ENCODE results near the gene TPM3. TPM values are rescaled to one million over a fixed set of nuclear protein-coding genes. Genes with fewer than 3 reads are reported as not detected.

Gene TPM3
- total RNA-seq, 1 experiment from 2014 or later = 625 TPM

DNA sequence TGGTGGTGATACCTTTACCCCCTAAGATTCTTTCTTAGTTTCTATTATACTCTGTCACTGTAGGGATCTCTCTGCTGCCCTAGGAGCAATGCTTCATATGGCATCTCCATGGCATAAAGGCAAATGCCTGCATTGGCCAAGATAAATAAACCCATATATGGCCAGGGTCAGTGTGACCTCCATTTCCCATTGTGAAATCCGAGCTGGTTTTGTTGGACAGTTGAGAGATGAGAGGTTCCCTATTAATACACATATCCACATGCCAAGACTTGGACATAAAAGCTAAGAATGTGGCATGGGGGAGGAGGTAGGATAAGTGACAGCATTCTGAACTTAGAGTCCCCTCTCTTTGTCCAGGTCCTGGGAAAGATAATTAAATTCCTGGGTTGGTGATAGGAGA, 1.4 kb downstream of the TPM3 start:
- DNase-seq (ENCODE audit: unreplicated experiment) = peak; percentile 73
- H3K27ac Mint-ChIP-seq (ENCODE audit: low read depth, unreplicated experiment) = no peak overlapping the region
- TF ChIP-seq, protein P1, sequence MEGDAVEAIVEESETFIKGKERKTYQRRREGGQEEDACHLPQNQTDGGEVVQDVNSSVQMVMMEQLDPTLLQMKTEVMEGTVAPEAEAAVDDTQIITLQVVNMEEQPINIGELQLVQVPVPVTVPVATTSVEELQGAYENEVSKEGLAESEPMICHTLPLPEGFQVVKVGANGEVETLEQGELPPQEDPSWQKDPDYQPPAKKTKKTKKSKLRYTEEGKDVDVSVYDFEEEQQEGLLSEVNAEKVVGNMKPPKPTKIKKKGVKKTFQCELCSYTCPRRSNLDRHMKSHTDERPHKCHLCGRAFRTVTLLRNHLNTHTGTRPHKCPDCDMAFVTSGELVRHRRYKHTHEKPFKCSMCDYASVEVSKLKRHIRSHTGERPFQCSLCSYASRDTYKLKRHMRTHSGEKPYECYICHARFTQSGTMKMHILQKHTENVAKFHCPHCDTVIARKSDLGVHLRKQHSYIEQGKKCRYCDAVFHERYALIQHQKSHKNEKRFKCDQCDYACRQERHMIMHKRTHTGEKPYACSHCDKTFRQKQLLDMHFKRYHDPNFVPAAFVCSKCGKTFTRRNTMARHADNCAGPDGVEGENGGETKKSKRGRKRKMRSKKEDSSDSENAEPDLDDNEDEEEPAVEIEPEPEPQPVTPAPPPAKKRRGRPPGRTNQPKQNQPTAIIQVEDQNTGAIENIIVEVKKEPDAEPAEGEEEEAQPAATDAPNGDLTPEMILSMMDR (IDR thresholded peaks at IDR 0.05; ENCODE audit: unreplicated experiment) = no peak
- POLR2A ChIA-PET = interaction anchor here (1.0 to 2.8 kb wide), 4 partner anchors 8 to 81 kb away, joined by 3 to 13 read pairs (median 4); partner anchors contain the start of gene UBAP2L
- no peaks in the 10 kb centered on the region for H3K9me3 Mint-ChIP-seq (ENCODE audit: unreplicated experiment)
- CTCF ChIA-PET = interaction anchor here (0.7 to 1.4 kb wide), 5 partner anchors 9 to 144 kb away, joined by 3 to 6 read pairs (median 3); no protein-coding TSS in a partner anchor
- peaks cover 11% of the 10 kb centered on the region for H3K4me1 Mint-ChIP-seq (ENCODE audit: insufficient read depth, unreplicated experiment)
- peaks cover 23% of the 10 kb centered on the region for H3K27me3 Mint-ChIP-seq (ENCODE audit: insufficient read depth, unreplicated experiment)
- H3K36me3 Mint-ChIP-seq (ENCODE audit: insufficient read depth, unreplicated experiment) = no peaks in the 10 kb centered on the region
- intact Hi-C loops (cut with micrococcal nuclease) = no loop called here
- H3K4me3 Mint-ChIP-seq (ENCODE audit: unreplicated experiment) = no peak overlapping the region
- BruUV-seq (replicated peaks) = no TSS peak

DNA sequence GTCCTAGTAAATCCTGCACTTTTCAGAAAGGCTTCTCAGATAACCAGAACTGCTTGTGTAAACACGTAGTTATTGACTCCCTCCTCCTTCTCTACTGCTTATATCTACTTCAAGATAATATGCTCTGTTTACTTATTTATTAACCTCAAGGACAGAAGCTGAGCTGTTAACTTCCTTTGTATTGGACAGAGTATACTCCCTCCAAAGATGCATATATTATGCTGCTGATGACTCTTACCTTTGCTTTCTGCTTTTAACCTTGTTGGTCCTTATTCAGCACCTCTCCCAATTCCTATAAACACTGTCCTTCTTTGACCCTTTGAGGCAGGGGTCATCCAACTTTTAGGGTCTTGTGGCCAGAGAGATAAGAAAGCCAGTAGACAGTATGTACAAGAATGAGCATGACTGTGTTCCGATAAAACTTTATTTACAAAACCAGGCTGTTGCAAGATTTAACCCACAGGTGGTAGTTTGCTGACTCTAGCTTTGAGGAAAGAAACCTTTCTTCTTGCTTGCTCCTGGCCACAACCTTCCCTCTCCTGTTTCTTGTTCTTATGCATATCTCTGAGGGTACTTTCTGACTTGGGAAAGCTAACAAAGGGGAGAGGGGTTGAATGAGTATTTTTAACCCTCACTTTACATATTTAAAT, 4.9 kb downstream of the TPM3 start:
- H3K9me3 Mint-ChIP-seq (ENCODE audit: unreplicated experiment) = no peaks in the 10 kb centered on the region
- TF ChIP-seq, protein P1 (IDR thresholded peaks at IDR 0.05; ENCODE audit: unreplicated experiment) = no peak
- H3K4me1 Mint-ChIP-seq (ENCODE audit: insufficient read depth, unreplicated experiment) = no peaks in the 10 kb centered on the region
- BruUV-seq (replicated peaks) = no TSS peak
- no peak for DNase-seq (ENCODE audit: unreplicated experiment)
- peaks cover 9% of the 10 kb centered on the region for H3K27me3 Mint-ChIP-seq (ENCODE audit: insufficient read depth, unreplicated experiment)
- no peak overlapping the region for H3K4me3 Mint-ChIP-seq (ENCODE audit: unreplicated experiment)
- ChIA-PET POLR2A (interaction anchor here (0.6 to 1.0 kb wide), 4 partner anchors 9 to 85 kb away, joined by 3 read pairs; partner anchors contain the start of gene UBAP2L), CTCF (interaction anchor here (0.5 to 1.3 kb wide), 5 partner anchors 10 to 936 kb away, joined by 3 to 8 read pairs (median 5); no protein-coding TSS in a partner anchor)
- intact Hi-C loops (cut with micrococcal nuclease) = loop anchor here (1.0 to 10.0 kb wide), 6 partner anchors 33 to 392 kb away; partner anchors contain the start of genes HAX1, IL6R and UBAP2L
- H3K27ac Mint-ChIP-seq (ENCODE audit: low read depth, unreplicated experiment) = no peak overlapping the region
- H3K36me3 Mint-ChIP-seq (ENCODE audit: insufficient read depth, unreplicated experiment) = peaks cover 9% of the 10 kb centered on the region

GRCh38 chr1:154186177-154186576, 5.7 kb downstream of the TPM3 start:
- Mint-ChIP-seq H3K4me3 (ENCODE audit: unreplicated experiment) (no peak overlapping the region), H3K27me3 (ENCODE audit: insufficient read depth, unreplicated experiment) (peaks cover 1% of the 10 kb centered on the region), H3K36me3 (ENCODE audit: insufficient read depth, unreplicated experiment) (peaks cover 17% of the 10 kb centered on the region), H3K4me1 (ENCODE audit: insufficient read depth, unreplicated experiment) (peaks cover 3% of the 10 kb centered on the region), H3K9me3 (ENCODE audit: unreplicated experiment) (no peaks in the 10 kb centered on the region), H3K27ac (ENCODE audit: low read depth, unreplicated experiment) (no peak overlapping the region)
- CTCF ChIA-PET = interaction anchor here (0.6 to 2.0 kb wide), 6 partner anchors 12 to 199 kb away, joined by 3 to 9 read pairs (median 6); no protein-coding TSS in a partner anchor
- TF ChIP-seq, protein P1 (IDR thresholded peaks at IDR 0.05; ENCODE audit: unreplicated experiment) = peak; percentile 88
- POLR2A ChIA-PET = interaction anchor here (0.6 to 1.0 kb wide), 2 partner anchors 59 to 85 kb away, joined by 3 read pairs; no protein-coding TSS in a partner anchor
- intact Hi-C loops (cut with micrococcal nuclease) = loop anchor here (1.0 to 10.0 kb wide), 6 partner anchors 34 to 391 kb away; partner anchors contain the start of genes HAX1, IL6R and UBAP2L
- peak; percentile 84 for DNase-seq (ENCODE audit: unreplicated experiment)
- no TSS peak for BruUV-seq (replicated peaks)
